GM12801 (cell line): Measurements from ENCODE around the gene KBTBD8.

ENCODE experiments used
- CTCF ChIP-seq: IDR thresholded peaks from one replicate; pipeline ENCODE4 v1.5.1; 2011; ENCODE audit warnings: control low read depth; ENCODE audit not compliant: insufficient read length; ENCODE audit errors: extremely low read depth

KBTBD8 gene

GRCh38 chr3:67045711-67046465, 47.8 kb downstream of the KBTBD8 start:
- TF ChIP-seq CTCF, result no peak

GRCh38 chr3:67047051-67047450, 48.9 kb downstream of the KBTBD8 start:
- TF ChIP-seq CTCF, result no peak

GRCh38 chr3:67048067-67048714, 50.1 kb downstream of the KBTBD8 start:
- no peak for TF ChIP-seq CTCF

GRCh38 chr3:67048715-67049074, 50.6 kb downstream of the KBTBD8 start:
- TF ChIP-seq CTCF, result no peak

GRCh38 chr3:67059443-67059842, 61.3 kb downstream of the KBTBD8 start:
- no peak for TF ChIP-seq CTCF
